HG03280 (cell line): Measurements from ENCODE around the gene KAZN.

Experiments
- ATAC-seq: cut with Tn5 transposase; IDR thresholded peaks from one replicate; pipeline ENCODE4 v1.9.1; 2021; ENCODE audit warnings: mild to moderate bottlenecking, moderate library complexity; ENCODE audit not compliant: unreplicated experiment

KAZN gene

DNA sequence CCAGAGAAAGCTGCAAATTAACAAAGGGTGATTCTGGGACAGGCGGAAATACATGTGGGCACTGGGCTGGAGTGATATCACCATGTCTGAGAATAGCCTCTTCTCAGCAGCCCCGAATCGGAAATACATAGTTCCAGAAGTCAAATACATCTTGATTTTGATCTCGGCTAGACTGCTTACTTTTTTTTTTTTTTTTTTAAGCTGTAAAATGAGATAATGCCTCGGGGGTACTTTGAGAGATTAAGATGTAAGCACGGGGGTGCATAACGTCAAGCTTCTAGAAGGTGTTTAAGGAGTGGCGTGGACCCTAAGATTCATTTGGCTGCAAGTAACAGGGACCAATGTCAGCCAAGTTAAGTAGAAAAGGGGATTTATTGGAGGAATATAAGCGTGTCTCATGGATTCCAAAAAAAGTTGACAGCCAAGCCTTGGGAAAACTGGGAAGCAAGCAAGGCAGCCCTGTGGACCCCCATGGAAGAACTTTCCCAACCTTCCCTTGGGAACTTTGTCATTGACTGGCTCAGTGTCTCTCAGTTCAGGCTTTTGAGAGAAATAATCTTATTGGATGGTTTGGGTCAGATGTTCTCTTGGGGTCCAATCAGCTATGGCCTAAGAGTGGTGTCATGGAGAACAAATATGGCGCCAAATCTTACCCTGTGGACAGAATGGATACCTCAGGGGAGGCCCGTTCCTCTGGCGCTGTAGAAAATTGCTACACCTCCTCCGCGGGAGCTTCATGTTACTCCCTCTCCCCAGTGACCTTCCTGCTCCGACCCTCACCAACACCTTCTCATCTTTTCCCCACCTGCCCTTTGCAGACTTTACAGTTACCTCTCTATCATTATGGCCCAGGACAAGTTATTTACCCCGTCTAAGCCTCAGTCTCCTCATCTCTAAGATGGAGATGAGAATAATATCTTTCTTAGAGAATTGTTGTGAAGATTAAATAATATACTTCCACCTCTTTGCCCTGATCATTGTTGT is 186.6 kb downstream of the KAZN start:
- ATAC-seq: no peak

DNA sequence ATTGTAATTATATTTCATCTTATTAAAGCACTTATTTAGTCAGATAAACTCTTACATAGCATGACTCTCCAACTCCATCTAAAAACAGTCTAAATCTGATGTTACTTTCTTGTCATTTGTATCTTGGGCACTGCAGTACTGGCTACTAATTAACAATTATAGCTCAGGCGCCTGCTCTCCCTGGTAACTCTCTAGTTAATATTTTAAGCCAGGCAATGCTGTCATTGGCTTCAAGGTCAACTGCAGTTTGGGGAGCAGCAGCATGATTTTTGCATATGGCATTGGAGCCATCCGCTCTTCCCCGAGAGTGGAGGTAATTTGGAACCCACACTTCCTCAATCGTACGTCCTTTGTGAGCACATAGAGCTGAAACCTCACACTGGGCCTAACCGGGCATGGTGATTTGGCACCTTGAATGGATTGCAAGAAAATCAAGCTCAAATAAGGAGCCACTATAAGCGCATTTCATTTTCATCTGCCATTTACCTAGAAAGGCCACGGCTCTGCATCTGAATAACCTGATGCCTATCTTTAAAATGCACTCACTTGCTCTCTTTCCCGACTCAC is 187.7 kb downstream of the KAZN start:
- no peak for ATAC-seq

DNA sequence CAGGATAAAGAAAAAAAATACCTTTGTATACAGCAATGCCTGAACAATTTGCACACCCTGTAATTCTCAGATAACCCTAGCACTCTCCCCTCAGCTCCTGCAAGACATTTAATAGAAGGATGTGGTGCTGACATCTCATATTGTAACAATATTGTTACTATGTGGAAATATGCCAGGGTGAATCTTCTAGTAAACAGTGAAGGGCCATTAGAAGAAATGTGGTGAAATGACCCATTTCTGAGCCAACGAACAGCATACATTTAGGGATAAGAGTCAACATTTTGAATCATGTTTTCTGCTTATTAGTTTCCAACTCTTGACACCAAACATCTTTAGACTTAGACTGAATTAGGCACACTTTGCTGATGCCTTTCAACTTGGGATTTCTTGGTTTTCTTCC is 188.2 kb downstream of the KAZN start:
- no peak for ATAC-seq

DNA sequence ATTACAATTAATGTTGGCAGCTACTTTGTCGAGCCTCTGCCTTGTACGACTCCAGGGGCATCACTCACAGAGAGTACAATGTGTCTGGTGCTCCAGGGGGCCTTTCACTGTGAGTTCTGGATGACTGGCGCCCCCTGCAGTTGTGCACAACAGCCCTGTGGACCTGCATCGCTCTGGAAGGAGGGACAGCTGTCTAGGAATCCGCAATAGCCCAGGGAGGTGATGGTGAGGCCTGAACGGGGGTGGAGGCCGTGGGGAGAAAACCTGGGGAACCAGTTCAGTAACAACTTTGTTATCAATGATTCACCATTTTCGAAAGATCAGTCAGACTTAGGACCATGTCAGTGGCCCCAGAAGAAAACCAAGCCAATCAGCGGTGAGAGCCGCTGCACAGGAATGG is 189.1 kb downstream of the KAZN start:
- ATAC-seq: no peak

DNA sequence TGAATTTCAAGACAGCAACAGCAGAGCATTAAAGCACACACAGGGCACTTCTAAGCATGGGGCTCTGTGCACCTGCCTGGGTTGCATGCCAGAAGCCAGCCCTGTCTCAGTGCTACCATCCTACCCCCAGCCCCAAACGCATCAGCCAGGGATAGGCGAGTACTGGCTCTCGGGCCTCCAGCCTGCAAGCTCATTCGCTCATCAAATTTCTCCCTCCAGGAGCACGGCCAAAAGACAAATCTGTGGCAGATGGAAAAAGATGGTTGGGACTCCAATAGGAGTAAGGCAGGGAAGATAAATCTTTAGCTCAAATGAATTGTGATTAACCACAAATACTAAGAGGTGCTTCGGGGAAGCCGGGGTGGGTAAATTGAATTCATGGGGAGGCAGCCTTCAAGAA is 189.6 kb downstream of the KAZN start:
- ATAC-seq: no peak

DNA sequence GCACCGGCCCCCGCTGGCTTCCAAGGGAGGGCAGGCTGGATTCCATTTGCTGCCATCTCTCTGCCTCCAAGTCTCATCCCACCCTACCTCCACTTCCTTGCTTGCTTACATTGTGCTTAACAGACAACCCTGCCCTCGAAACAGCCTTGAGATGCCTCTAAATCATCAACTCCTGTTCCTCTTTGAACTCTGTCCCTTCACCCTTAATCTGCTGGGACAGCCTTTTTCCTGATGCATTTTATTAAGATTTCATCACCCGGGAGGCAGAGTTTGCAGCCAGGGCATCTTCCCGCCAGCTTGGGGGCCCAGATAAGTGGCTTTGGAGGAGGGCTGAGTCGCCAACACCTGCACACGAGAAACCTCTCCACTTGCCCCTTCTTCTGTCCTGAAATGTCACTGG is 192.5 kb downstream of the KAZN start:
- no peak for ATAC-seq

DNA sequence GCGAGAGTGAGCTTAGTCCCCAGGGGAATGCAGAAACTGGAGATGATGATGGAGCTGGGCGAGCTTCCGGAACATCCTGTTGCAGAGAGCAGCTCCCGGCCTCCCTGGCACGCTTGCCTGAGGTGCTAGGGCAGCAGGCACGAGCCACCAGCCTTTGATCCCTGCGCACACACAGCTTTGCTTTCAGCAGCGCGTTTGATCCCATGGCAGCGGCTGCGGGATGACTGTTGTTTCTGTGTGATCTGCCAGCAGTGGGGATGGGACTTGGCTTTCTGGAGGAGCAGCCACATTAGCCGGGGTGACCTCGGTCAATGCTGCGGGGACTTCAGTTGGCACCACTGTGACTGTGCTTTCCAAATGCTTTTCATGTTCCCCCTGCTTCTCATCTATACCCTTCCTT is 193.2 kb downstream of the KAZN start:
- ATAC-seq: no peak

DNA sequence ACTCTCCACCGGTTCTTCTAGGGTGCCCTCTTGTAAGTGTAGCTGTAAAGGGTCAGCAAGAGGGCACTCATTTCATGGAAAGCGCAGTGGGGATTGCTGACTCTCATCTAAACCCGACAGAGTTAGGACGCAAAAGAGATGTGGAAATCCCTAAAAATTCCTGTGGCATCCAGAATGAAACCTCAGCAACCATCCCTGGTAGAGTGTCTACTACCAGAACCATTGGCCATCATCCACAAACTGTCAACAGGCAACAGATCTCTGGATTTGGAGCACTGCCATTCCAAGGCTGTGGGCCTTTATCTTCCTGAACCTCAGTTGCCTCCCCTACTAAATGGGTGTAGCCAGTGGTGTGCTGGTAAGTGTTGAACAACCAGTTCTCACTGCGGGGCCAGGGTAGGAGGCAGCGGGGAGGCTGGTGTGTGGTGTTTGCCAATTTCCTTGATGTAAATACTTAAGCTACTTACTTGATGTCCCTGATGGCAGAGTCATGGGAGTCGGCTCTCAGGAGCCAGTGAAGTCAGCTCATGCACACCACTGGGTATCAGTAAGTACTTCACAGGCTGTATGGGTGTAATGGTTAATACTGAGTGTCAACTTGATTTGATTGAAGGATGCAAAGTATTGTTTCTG is 195.8 kb downstream of the KAZN start:
- ATAC-seq: no peak

DNA sequence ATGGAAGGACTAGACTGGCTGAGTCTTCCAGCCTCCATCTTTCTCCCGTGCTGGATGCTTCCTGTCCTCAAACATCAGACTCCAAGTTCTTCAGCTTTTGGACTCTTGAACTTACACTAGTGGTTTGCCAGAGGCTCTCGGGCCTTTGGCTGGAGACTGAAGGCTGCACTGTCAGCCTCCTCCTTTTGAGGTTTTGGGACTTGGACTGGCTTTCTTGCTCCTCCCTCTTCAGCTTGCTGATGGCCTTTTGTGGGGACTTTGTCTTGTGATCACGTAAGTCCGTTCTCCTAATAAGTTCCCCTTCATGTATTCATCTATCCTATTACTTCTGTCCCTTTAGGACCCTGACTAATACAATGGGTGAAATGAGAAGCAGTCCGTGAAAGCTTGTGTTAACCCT is 196.4 kb downstream of the KAZN start:
- no peak for ATAC-seq

DNA sequence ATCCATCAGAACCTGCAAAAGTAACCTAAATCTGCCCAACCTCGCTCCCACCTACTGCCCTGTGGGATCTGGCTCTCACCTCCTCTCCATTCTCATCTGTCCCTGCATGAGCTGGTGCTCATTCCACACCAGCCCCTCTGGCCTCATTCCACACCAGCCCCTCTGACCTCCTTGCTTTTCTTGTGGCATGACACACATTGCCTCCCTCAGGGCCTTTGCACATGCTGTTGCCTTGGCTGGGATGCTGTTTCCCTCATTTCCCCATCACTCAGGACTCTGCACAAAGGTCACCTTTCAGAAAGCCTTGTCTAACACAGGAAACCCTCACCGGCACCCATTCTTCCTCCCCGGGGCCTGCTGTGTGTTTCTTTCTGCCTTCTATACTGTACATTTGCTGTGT is 197.1 kb downstream of the KAZN start:
- ATAC-seq: no peak

DNA sequence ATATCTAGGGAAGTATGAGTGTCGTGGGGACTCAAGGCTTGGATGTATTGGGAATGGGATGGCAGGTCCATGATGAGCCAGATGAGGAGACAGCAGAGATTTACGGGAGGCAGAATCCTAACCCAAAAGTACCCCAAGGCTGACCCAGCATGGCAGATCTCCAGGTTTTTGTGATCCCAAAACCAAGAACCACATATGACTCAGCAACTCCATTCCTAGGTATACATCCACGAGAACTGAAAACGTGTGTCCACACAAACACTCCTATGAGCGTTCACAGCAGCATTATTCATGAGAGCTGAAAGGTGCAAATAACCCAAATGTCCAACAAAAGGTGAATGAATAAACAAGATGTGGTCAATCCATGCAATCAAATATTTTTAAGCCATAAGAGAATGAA is 201.5 kb downstream of the KAZN start:
- no peak for ATAC-seq

DNA sequence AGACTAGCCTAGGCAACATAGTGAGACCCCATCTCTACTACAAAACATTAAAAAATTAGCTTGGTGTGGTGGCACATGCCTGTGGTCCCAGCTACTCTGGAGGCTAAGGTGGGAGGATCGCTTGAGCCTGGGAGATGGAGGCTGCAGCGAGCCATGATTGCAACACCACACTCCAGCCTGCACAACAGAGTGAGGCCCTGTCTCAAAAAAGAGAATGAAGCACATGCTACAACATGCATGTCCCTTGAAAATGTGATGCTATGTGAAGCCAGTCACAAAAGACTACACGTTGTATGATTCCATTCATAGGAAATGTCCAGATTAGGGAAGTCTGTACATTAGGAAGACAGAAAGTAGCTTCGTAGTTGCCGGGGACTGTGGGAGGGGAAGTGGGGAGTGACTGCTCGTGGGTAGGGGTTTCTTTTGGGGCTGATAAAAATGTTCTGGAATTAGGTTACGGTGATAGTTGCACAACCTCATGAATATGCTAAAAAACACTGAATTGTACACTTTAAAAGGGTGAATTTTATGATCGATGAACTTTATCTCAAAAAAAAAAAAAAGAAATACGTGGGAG is 202.1 kb downstream of the KAZN start:
- ATAC-seq: no peak

DNA sequence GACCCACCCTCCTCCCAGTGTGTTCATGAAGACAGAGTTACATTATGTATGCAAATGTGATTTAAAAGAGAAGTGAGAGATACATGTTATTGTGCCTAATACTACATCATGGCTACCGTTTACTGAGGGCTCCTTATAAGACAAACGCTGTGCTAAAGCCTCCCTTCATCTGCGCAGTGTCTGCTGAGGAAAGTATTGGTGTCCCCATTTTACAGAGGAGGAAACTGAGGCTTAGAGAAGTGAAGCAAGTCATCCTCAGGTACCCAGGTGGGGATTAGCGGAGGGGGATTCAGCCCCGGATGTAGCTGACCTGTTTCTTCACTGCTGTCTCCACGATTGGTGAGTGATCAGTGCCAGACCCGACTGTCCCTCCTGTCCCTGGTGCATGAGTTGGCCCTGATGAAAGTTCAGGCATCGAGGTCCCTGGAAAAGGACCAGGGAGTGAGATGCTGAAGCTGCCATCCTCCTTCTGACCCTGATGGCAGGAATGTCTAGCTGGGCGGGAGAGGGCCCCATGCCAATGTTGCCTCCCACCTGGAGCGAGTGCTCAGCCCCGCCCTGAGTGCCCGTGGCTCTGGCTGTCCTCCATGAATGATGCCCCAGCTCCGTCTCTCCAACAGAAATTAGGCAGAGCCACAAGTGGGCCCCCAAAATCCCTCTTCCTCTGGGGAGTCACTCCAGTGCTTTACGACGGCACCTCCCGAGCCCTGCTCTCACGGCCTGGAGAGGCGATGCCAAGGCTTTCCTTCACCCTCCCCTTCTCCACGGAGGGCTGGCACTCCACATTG is 204.7 kb downstream of the KAZN start:
- no peak for ATAC-seq

DNA sequence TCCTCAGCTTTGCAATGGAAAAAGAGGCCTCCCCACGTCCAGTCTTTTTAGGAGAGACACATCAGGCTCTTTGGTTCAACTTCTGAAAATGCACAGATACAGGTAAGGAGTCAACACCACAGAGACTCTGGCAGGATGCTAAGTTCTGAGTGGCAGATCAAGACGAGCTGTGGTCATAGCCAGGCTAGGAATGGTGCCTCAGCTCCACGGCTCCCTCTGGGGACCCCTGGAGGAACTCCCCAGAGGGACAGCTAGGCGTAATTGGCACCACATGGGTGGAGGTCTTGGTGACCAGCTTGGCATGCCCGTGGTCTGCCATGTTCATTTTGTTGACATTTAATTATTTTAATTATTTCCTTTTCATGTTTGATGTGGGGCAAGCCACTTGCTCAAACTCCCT is 206.1 kb downstream of the KAZN start:
- no peak for ATAC-seq

DNA sequence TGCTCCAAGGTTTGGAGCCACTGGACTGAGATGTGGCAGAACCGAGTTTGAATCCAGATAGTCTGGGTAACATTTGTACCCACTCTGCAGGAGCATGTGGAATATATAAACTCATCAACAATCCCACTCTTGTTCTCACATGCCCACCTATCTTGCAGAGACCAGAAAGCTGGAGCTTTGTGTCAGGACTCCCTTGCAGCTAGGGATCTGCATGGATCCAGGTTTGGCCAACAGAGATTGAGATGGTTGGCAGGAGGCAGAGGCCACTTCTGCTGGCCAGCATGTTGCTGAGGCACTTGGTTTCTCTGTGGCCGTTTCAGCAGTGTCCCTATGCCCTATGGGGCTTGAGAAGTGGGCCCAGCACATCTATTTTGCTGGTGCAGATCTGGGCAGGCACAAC is 208.3 kb downstream of the KAZN start:
- ATAC-seq: no peak

DNA sequence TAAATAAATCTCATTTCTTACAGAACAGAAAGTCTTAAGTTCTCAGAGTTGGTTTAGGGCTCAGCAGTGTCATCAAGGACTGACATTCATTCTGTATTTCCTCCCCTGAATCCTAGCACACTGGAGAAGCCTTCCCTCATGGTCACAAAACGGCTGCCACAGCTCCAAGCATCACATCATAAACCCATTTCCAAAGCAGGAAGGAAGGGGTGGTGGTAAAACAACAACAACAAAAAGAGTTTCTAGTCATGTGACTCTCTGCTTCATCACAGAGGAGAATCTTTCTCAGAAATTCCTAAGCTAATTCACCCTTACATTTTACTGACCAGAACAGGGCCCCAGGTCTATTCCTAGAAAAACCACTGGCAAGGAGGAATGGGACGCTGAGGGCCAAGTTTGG is 210.3 kb downstream of the KAZN start:
- no peak for ATAC-seq

DNA sequence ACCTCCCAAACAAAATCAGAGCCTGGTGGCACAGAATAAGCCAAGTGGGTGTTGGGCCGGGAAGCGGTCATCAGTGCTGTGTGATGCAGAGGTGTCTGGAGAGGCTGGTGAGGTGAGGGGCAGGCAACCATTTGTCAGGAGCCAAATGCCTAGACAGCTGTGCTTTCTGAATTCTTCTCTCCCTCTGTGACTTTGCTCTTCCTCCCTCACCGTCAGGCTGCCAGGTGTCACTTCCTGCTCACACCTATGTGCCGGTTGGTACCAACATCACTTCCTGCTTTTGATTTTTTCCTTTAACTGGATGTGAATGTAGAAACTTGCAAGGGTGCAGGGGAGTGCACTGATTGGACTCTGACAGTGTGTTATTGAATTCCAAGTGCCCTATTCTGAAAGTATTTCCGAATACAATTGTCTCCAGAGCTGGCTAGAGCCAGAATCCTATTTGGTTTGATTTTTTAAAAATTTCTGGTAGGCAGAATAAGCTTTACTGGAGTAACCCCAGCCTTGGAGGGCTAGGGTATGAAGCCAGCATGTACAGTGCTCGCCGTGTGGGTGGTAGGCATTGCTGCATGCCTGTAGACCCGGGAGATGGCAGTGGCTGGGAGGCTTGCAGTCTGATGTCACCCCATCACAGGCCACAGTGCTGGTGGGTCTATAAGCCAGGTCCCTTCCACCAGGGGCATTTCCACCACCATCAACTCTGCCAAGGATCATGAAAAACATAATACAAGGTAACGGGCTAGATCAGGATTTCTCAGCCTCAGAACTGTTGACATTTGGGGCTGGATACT is 210.9 kb downstream of the KAZN start:
- no peak for ATAC-seq

DNA sequence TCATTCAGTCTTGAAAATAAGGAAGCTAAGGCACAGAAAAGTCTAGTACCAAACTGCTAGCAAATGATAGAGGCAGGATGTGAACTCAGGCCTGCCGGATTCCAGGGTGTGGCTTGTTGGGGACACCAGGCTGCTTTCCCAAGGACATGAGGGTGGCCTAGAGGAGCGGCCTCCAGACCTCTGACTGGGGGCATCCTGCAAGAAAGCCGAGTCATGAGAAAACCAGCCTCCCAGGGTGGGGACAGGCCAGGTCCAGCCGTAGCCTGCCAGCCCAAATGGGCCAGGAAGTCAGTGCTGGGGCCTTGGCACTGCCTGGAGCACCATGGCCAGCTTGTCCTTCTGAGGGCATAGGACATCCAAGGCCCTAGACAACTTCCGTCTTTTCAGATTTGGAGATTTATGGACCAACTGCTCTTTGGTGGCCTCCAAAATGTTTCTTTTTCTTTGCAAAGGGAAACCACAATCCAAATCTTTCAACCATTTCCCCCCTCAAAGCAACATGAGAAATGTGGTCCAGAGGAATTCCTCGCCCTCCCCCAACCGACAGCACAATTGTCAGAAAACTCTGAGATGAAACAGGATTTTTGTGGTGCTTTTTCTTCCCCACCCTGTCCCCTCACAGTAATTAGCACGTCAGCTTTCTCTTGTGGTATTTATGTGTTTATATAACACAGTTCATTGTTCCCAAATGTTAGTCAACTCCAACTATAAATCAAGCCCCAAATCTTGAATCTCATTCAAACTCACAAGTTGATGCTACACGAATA is 212.3 kb downstream of the KAZN start:
- no peak for ATAC-seq

DNA sequence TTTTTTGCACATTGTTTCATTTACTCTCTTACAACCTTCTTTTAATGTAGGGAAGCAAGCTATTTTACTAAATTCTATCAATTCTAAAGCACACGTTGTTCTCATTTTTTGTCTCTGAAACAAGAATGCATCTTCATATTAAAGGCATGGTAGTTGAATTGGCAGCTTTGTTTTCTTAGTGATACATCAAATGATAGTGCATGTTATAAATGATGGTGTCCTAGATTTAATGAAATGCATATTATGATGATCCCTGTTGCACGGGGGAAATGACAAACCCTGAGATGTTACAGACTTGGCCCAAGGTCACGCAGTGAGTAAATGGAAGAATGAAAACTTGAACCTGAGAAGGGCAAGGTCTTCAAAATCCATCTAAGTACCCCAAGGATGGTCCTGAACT is 213.1 kb downstream of the KAZN start:
- ATAC-seq: no peak
